Karpas-422 (cell line): ENCODE data around the gene PNPLA5. TPM values are rescaled to one million over a fixed set of nuclear protein-coding genes. Genes with fewer than 3 reads are reported as not detected.
A peak's percentile ranks its signal among the peaks of the same experiment; 100 is the strongest.
"Not testable (repeated sequence)": the region's sequence is repeated elsewhere in the genome, so short reads cannot be mapped to it uniquely, and the experiment has no call there.

Source experiments
- DNase-seq: peaks from one replicate; pipeline ENCODE4 v3.0.0-alpha.2; 2015
- H2AFZ ChIP-seq: fragments of 200-600 bp; sonication (generic); 2 replicates; pipeline ENCODE4 v1.6.1; 2014; ENCODE audit warnings: antibody characterized with exemption, low read length, mixed read lengths
- H3K27ac ChIP-seq: fragments of 200-600 bp; sonication (generic); 2 replicates; pipeline ENCODE4 v1.5.1; 2014; ENCODE audit warnings: mild to moderate bottlenecking, low read length, moderate library complexity
- H3K27me3 ChIP-seq: fragments of 200-600 bp; sonication (generic); 2 replicates; pipeline ENCODE4 v1.6.1; 2014; ENCODE audit warnings: low read length, mixed read lengths
- H3K36me3 ChIP-seq: fragments of 200-600 bp; sonication (generic); 2 replicates; pipeline ENCODE4 v1.6.1; 2014; ENCODE audit warnings: low read length, mixed read lengths; ENCODE audit not compliant: insufficient read depth
- H3K4me1 ChIP-seq: fragments of 200-600 bp; sonication (generic); 2 replicates; pipeline ENCODE4 v1.6.1; 2014; ENCODE audit warnings: mild to moderate bottlenecking, low read length, mixed read lengths
- H3K4me2 ChIP-seq: fragments of 200-600 bp; sonication (generic); 2 replicates; pipeline ENCODE4 v1.6.1; 2014; ENCODE audit warnings: low read length, low read depth, mild to moderate bottlenecking; ENCODE audit not compliant: poor library complexity, severe bottlenecking
- H3K4me3 ChIP-seq: fragments of 200-600 bp; sonication (generic); 2 replicates; pipeline ENCODE4 v1.5.1; 2014; ENCODE audit warnings: mild to moderate bottlenecking, antibody characterized with exemption, low read length, mixed read lengths
- H3K79me2 ChIP-seq: fragments of 200-600 bp; sonication (generic); 2 replicates; pipeline ENCODE4 v1.6.1; 2014; ENCODE audit warnings: mild to moderate bottlenecking, low read length, mixed read lengths
- H3K9ac ChIP-seq: fragments of 200-600 bp; sonication (generic); 2 replicates; pipeline ENCODE4 v1.6.0; 2014; ENCODE audit warnings: low read length
- H3K9me2 ChIP-seq: fragments of 200-600 bp; sonication (generic), shearing (Covaris generic); replicated peaks from 2 replicates; pipeline ENCODE4 v1.6.0; 2014; ENCODE audit warnings: mild to moderate bottlenecking, low read length, moderate library complexity; ENCODE audit not compliant: insufficient read depth
- H3K9me3 ChIP-seq: fragments of 300-700, 200-600 bp; sonication (generic); 2 replicates; pipeline ENCODE4 v1.6.1; 2014; ENCODE audit warnings: low read length, mixed read lengths
- H4K20me1 ChIP-seq: fragments of 200-600 bp; sonication (generic); 2 replicates; pipeline ENCODE4 v1.6.1; 2014; ENCODE audit warnings: mild to moderate bottlenecking, antibody characterized with exemption, low read length, low read depth; ENCODE audit not compliant: insufficient read depth
- total RNA-seq: library from RNA; depleted of rRNA; stranded (reverse); fragments of >200 nt; shearing (Covaris generic); gene quantifications from 2 replicates; pipeline ENCODE4 v1.2.3, GENCODE V29; 2014; ENCODE audit warnings: low replicate concordance

PNPLA5 gene
- total RNA-seq, 1 experiment from 2014 or later = not detected

GRCh38 chr22:43869799-43870198, 22.0 kb downstream of the PNPLA5 start:
- Histone ChIP-seq H3K27ac (no peak overlapping the region), H3K4me1 (peaks cover 9% of the 10 kb centered on the region), H3K4me3 (no peak overlapping the region), H2AFZ (no peak overlapping the region), H3K36me3 (no peaks in the 10 kb centered on the region), H3K9ac (no peak overlapping the region), H3K9me2 (no peaks in the 10 kb centered on the region), H4K20me1 (no peaks in the 10 kb centered on the region), H3K79me2 (no peaks in the 10 kb centered on the region), H3K4me2 (no peak overlapping the region), H3K27me3 (no peaks in the 10 kb centered on the region), H3K9me3 (no peaks in the 10 kb centered on the region)
- no peak for DNase-seq

DNA sequence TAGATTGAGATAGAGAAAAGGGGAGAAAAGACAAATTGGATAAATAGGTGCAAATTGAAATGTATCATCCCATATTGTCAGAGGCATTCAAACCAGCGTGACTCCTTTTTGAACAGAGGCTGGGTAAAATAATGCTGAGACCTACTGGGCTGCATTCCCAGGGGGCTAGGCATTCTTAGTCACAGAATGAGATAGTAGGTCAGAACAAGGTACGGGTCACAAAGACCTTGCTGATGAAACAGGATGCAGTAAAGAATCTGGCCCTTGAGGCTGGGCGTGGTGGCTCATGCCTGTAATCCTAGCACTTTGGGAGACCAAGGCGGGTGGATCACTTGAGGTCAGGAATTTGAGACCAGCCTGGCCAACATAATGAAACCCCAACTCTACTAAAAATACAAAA, 22.8 kb downstream of the PNPLA5 start:
- H3K9ac ChIP-seq, H3K79me2 ChIP-seq, H3K27ac ChIP-seq, H2AFZ ChIP-seq, H3K9me3 ChIP-seq, H3K27me3 ChIP-seq, H3K9me2 ChIP-seq, H3K4me3 ChIP-seq, DNase-seq, H4K20me1 ChIP-seq, H3K4me2 ChIP-seq, H3K36me3 ChIP-seq: not testable (repeated sequence)
- H3K4me1 ChIP-seq = peaks cover 12% of the 10 kb centered on the region

- Histone ChIP-seq H3K4me1 (peaks cover 12% of the 10 kb centered on the region), H3K79me2 (no peaks in the 10 kb centered on the region), H2AFZ (no peak overlapping the region), H3K4me2 (no peak overlapping the region), H3K9me2 (no peaks in the 10 kb centered on the region), H3K4me3 (no peak overlapping the region), H3K36me3 (no peaks in the 10 kb centered on the region), H3K9ac (no peak overlapping the region), H3K9me3 (no peaks in the 10 kb centered on the region), H3K27me3 (no peaks in the 10 kb centered on the region), H4K20me1 (no peaks in the 10 kb centered on the region), H3K27ac (no peak overlapping the region)
- peak; percentile 62 for DNase-seq
Observed at GRCh38 chr22:43867839-43868635, 23.8 kb downstream of the PNPLA5 start.

- no peaks in the 10 kb centered on the region for H3K36me3 ChIP-seq
- H3K27me3 ChIP-seq = no peaks in the 10 kb centered on the region
- H3K9me2 ChIP-seq = no peaks in the 10 kb centered on the region
- H3K9ac ChIP-seq = no peak overlapping the region
- peaks cover 12% of the 10 kb centered on the region for H3K4me1 ChIP-seq
- H3K4me3 ChIP-seq = no peak overlapping the region
- H3K4me2 ChIP-seq = no peak overlapping the region
- no peak overlapping the region for H3K27ac ChIP-seq
- no peak for DNase-seq
- no peaks in the 10 kb centered on the region for H4K20me1 ChIP-seq
- H3K9me3 ChIP-seq = no peaks in the 10 kb centered on the region
- H3K79me2 ChIP-seq = no peaks in the 10 kb centered on the region
- H2AFZ ChIP-seq = no peak overlapping the region
Observed at GRCh38 chr22:43862882-43863202, 29.0 kb downstream of the PNPLA5 start.

- DNase-seq = no peak
- H3K36me3 ChIP-seq = no peaks in the 10 kb centered on the region
- no peaks in the 10 kb centered on the region for H3K27me3 ChIP-seq
- no peak within 1 kb of the TSS for H3K4me3 ChIP-seq
- no peak within 1 kb of the TSS for H3K4me2 ChIP-seq
- peaks cover 12% of the 10 kb centered on the region for H3K4me1 ChIP-seq
- no peak within 1 kb of the TSS for H3K27ac ChIP-seq
- no peaks in the 10 kb centered on the region for H3K9me3 ChIP-seq
- no peaks in the 10 kb centered on the region for H3K79me2 ChIP-seq
- H2AFZ ChIP-seq = no peak within 1 kb of the TSS
- no peaks in the 10 kb centered on the region for H3K9me2 ChIP-seq
- no peak within 1 kb of the TSS for H3K9ac ChIP-seq
- no peaks in the 10 kb centered on the region for H4K20me1 ChIP-seq
Observed at GRCh38 chr22:43862074-43862881, 29.5 kb downstream of the PNPLA5 start, which contains the start of gene SULT4A1. SULT4A1 (minus strand) TSS chr22:43862513; CDS start chr22:43862382, 131 bp downstream.

GRCh38 chr22:43861529-43861928, 30.3 kb downstream of the PNPLA5 start:
- H3K9me3 ChIP-seq = no peaks in the 10 kb centered on the region

DNA sequence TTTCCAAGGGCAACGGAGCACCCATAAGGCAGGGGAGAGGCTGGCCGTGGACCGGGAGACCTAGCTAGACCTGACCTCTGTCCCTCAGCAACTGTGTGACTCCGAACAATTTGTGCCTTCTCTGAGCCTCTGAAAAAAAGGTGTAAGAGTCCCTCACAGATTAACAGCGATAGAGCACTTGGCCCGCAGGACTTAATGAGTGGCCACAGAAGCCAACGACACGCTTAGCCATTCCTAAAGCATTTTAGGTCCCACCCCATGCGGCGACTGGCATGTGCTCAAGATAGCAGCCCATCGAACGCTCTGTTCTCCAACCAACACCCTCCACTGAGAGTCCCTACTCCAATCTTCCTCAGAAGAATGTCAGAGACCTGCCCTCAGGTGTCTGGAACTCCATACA, 31.0 kb downstream of the PNPLA5 start:
- no peak overlapping the region for H3K9ac ChIP-seq
- no peak overlapping the region for H3K4me2 ChIP-seq
- no peaks in the 10 kb centered on the region for H3K9me3 ChIP-seq
- no peak overlapping the region for H3K4me3 ChIP-seq
- no peak overlapping the region for H3K27ac ChIP-seq
- H2AFZ ChIP-seq = no peak overlapping the region
- H4K20me1 ChIP-seq = no peaks in the 10 kb centered on the region
- no peaks in the 10 kb centered on the region for H3K27me3 ChIP-seq
- peaks cover 12% of the 10 kb centered on the region for H3K4me1 ChIP-seq
- H3K9me2 ChIP-seq = no peaks in the 10 kb centered on the region
- H3K79me2 ChIP-seq = no peaks in the 10 kb centered on the region
- no peak for DNase-seq
- H3K36me3 ChIP-seq = no peaks in the 10 kb centered on the region

More at GRCh38 chr22:43861529-43861928, 30.3 kb downstream of the PNPLA5 start:
- Histone ChIP-seq H2AFZ (no peak overlapping the region), H3K36me3 (no peaks in the 10 kb centered on the region), H3K9me2 (no peaks in the 10 kb centered on the region), H3K4me1 (peaks cover 12% of the 10 kb centered on the region), H3K4me3 (no peak overlapping the region), H3K79me2 (no peaks in the 10 kb centered on the region), H3K27me3 (no peaks in the 10 kb centered on the region), H3K9ac (no peak overlapping the region), H3K4me2 (no peak overlapping the region), H4K20me1 (no peaks in the 10 kb centered on the region), H3K27ac (no peak overlapping the region)
- no peak for DNase-seq

DNA sequence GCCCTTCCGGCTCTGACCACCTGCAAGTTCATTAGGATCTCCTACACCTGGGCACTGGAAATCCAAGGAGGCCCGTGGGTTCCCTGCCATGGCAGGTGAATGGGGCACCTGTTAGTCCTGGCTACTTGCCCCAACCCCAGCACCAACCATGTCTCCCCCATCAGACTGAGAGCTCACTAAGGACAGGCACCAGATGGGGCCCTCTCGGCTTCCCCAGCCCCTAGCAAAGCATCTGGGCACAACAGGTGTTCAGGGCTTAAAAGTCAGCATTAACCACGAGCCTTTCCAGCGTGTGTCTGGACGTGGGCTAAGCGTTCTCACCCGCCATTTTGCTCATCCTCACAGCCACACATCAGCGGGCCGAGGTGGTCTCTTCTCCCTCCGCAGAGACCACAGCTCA, 31.7 kb downstream of the PNPLA5 start:
- H3K4me1 ChIP-seq = peaks cover 6% of the 10 kb centered on the region

More for the DNA sequence above, 31.7 kb downstream of the PNPLA5 start:
- Histone ChIP-seq H2AFZ (no peak overlapping the region), H3K36me3 (no peaks in the 10 kb centered on the region), H3K9ac (no peak overlapping the region), H3K27me3 (no peaks in the 10 kb centered on the region), H3K9me3 (no peaks in the 10 kb centered on the region), H3K4me3 (no peak overlapping the region), H3K9me2 (no peaks in the 10 kb centered on the region), H3K27ac (no peak overlapping the region), H3K4me2 (no peak overlapping the region), H3K79me2 (no peaks in the 10 kb centered on the region), H4K20me1 (no peaks in the 10 kb centered on the region)
- no peak for DNase-seq
